Ishikawa (cell line): ENCODE results near the gene CFAP221.

ENCODE experiments used
- CEBPB ChIP-seq: IDR thresholded peaks from 2 replicates; pipeline ENCODE4 v1.6.1; 2012
- EP300 ChIP-seq: IDR thresholded peaks from 2 replicates; pipeline ENCODE4 v1.6.1; 2012; ENCODE audit warnings: borderline replicate concordance
- MAX ChIP-seq: IDR thresholded peaks from 2 replicates; pipeline ENCODE4 v1.6.1; 2012
- RAD21 ChIP-seq: IDR thresholded peaks from 2 replicates; pipeline ENCODE4 v1.6.1; 2012; ENCODE audit warnings: low read depth
- TAF1 ChIP-seq: IDR thresholded peaks from 2 replicates; pipeline ENCODE4 v1.6.1; 2012; ENCODE audit warnings: low read depth, mild to moderate bottlenecking
- TCF12 ChIP-seq: IDR thresholded peaks from 2 replicates; pipeline ENCODE4 v1.6.1; 2012; ENCODE audit warnings: low read depth
- TEAD4 ChIP-seq: IDR thresholded peaks from 2 replicates; pipeline ENCODE4 v1.6.1; 2012
- USF1 ChIP-seq: IDR thresholded peaks from 2 replicates; pipeline ENCODE4 v1.6.1; 2012
- TF ChIP-seq, protein P1 (sequence below): IDR thresholded peaks from 2 replicates; pipeline ENCODE4 v1.6.1; 2012; ENCODE audit warnings: low read depth, mild to moderate bottlenecking

- TF ChIP-seq USF1 (no peak), MAX (no peak), TEAD4 (no peak), EP300 (no peak), TAF1 (no peak), CEBPB (no peak), RAD21 (peak; percentile 63), TCF12 (no peak)
- TF ChIP-seq, protein P1, sequence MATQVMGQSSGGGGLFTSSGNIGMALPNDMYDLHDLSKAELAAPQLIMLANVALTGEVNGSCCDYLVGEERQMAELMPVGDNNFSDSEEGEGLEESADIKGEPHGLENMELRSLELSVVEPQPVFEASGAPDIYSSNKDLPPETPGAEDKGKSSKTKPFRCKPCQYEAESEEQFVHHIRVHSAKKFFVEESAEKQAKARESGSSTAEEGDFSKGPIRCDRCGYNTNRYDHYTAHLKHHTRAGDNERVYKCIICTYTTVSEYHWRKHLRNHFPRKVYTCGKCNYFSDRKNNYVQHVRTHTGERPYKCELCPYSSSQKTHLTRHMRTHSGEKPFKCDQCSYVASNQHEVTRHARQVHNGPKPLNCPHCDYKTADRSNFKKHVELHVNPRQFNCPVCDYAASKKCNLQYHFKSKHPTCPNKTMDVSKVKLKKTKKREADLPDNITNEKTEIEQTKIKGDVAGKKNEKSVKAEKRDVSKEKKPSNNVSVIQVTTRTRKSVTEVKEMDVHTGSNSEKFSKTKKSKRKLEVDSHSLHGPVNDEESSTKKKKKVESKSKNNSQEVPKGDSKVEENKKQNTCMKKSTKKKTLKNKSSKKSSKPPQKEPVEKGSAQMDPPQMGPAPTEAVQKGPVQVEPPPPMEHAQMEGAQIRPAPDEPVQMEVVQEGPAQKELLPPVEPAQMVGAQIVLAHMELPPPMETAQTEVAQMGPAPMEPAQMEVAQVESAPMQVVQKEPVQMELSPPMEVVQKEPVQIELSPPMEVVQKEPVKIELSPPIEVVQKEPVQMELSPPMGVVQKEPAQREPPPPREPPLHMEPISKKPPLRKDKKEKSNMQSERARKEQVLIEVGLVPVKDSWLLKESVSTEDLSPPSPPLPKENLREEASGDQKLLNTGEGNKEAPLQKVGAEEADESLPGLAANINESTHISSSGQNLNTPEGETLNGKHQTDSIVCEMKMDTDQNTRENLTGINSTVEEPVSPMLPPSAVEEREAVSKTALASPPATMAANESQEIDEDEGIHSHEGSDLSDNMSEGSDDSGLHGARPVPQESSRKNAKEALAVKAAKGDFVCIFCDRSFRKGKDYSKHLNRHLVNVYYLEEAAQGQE: no peak
Observed at GRCh38 chr2:119517433-119517832, 26.8 kb upstream of the CFAP221 start.
